AG09309 (cell line): ENCODE measurements around the gene EDARADD.
"Not testable (repeated sequence)": the region's sequence is repeated elsewhere in the genome, so short reads cannot be mapped to it uniquely, and the experiment has no call there.

Source experiments
- DNase-seq: peaks from one replicate; pipeline ENCODE4 v3.0.0-alpha.2; 2010; ENCODE audit warnings: low read depth
- H3K4me3 ChIP-seq: 2 replicates; pipeline ENCODE4 v1.5.1; 2011; ENCODE audit warnings: mild to moderate bottlenecking, low read depth, low read length, moderate library complexity; ENCODE audit not compliant: control insufficient read depth
- CTCF ChIP-seq: IDR thresholded peaks from 2 replicates; pipeline ENCODE4 v1.5.1; 2011; ENCODE audit warnings: mild to moderate bottlenecking, low read depth, low read length, inconsistent platforms; ENCODE audit not compliant: insufficient read depth, control insufficient read depth; ENCODE audit errors: missing control alignments

Gene EDARADD

GRCh38 chr1:236472850-236473788, 79.0 kb downstream of the EDARADD start:
- DNase-seq: no peak
- H3K4me3 ChIP-seq: no peak overlapping the region
- TF ChIP-seq CTCF: no peak

- H3K4me3 ChIP-seq: no peak overlapping the region
- DNase-seq: no peak
- no peak for TF ChIP-seq CTCF
Measured at GRCh38 chr1:236476019-236476418, 81.9 kb downstream of the EDARADD start.

- no peak for TF ChIP-seq CTCF
- no peak overlapping the region for H3K4me3 ChIP-seq
- DNase-seq: no peak
Measured at GRCh38 chr1:236480758-236481436, 86.8 kb downstream of the EDARADD start.

- TF ChIP-seq CTCF: no peak
- DNase-seq: no peak
- no peak overlapping the region for H3K4me3 ChIP-seq
Measured at GRCh38 chr1:236484310-236484971, 90.4 kb downstream of the EDARADD start.

- H3K4me3 ChIP-seq: no peak overlapping the region
- no peak for TF ChIP-seq CTCF
- no peak for DNase-seq
Measured at GRCh38 chr1:236486356-236487002, 92.4 kb downstream of the EDARADD start.

- H3K4me3 ChIP-seq, DNase-seq: not testable (repeated sequence)
Measured at GRCh38 chr1:236489161-236489560, 95.1 kb downstream of the EDARADD start.
